ENCODE measurements around the gene PCDHGA1. TPM values are rescaled to one million over a fixed set of nuclear protein-coding genes. Genes with fewer than 3 reads are reported as not detected.
"Not testable (repeated sequence)": the region's sequence is repeated elsewhere in the genome, so short reads cannot be mapped to it uniquely, and the experiment has no call there.

The PCDHGA1 gene
- total and polyA plus RNA-seq, 7 donors = 0.27 to 2.1 (median 0.59) TPM

- H3K9me3 ChIP-seq = no peaks in the 10 kb centered on the region
- H3K27me3 ChIP-seq (ENCODE audit: insufficient read depth in 3 of 3, low read length in 2 of 3) = peaks cover 0 to 36% (median 15%) of the 10 kb centered on the region in 3 donors
- TF ChIP-seq, protein P1, sequence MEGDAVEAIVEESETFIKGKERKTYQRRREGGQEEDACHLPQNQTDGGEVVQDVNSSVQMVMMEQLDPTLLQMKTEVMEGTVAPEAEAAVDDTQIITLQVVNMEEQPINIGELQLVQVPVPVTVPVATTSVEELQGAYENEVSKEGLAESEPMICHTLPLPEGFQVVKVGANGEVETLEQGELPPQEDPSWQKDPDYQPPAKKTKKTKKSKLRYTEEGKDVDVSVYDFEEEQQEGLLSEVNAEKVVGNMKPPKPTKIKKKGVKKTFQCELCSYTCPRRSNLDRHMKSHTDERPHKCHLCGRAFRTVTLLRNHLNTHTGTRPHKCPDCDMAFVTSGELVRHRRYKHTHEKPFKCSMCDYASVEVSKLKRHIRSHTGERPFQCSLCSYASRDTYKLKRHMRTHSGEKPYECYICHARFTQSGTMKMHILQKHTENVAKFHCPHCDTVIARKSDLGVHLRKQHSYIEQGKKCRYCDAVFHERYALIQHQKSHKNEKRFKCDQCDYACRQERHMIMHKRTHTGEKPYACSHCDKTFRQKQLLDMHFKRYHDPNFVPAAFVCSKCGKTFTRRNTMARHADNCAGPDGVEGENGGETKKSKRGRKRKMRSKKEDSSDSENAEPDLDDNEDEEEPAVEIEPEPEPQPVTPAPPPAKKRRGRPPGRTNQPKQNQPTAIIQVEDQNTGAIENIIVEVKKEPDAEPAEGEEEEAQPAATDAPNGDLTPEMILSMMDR (IDR thresholded peaks at IDR 0.05) = no peak
- intact Hi-C loops (cut with DNase I) = no loop called here
- no peaks in the 10 kb centered on the region for H3K4me1 ChIP-seq
- no peaks in the 10 kb centered on the region for H3K36me3 ChIP-seq (ENCODE audit: insufficient read depth in 1 of 2, low read depth in 1 of 2)
- no peak overlapping the region for H3K27ac ChIP-seq
- H3K4me3 ChIP-seq = no peak overlapping the region
- WGBS, 3 donors = 40 to 51% (median 41%) methylated on average over 21 of the region's 21 CpGs
- DNase-seq (no peak), ATAC-seq (no peak)
Measured at GRCh38 chr5:141393267-141393666, 63.0 kb downstream of the PCDHGA1 start.

- 40 to 55% (median 41%) methylated on average over 33 to 42 of the region's 53 CpGs for WGBS, 3 donors
- H3K27ac ChIP-seq; H3K36me3 ChIP-seq (ENCODE audit: insufficient read depth in 1 of 2, low read depth in 1 of 2); H3K4me1 ChIP-seq; DNase-seq; H3K4me3 ChIP-seq; intact Hi-C loops (cut with DNase I); H3K9me3 ChIP-seq; ATAC-seq: not testable (repeated sequence)
- H3K27me3 ChIP-seq (ENCODE audit: insufficient read depth in 3 of 3, low read length in 2 of 3) = peaks cover 0 to 35% (median 14%) of the 10 kb centered on the region in 3 donors
Measured at GRCh38 chr5:141394401-141395187, 64.3 kb downstream of the PCDHGA1 start.

DNA sequence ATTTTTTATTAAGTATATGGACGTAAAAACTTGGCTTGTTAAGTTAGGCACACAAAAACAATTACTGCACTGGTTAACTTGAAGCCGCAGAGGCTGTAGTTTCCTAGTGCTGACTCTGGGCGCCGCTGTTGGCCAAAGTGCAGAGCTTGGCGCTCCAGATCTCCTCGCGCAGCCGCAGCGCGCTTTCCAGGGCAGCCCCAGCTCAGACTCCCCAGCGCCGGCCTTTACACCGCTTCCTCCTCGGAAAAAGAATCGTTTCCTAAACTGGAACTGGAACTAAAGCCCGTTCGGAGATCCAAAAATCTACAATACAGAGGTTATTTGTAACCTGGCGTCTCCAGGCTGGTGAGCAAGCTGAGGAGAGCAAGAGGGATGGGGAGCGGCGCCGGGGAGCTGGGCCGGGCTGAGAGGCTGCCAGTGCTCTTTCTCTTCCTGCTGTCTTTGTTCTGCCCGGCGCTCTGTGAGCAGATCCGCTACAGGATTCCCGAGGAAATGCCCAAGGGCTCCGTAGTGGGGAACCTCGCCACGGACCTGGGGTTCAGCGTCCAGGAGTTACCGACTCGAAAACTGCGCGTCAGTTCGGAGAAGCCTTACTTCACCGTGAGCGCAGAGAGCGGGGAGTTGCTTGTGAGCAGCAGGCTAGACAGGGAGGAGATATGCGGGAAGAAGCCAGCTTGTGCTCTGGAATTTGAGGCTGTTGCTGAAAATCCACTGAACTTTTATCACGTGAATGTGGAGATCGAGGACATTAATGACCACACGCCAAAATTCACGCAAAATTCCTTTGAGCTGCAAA lies 67.6 kb downstream of the PCDHGA1 start, which contains the start of gene PCDHGB5:
Gene PCDHGB5, plus strand, starts transcription at position 192 of the 796 bp plus-strand sequence. Its CDS starts 181 bp downstream, at position 373.
- ATAC-seq = peak; percentile 90 to 95 (median 93)
- Histone ChIP-seq H3K27me3 (ENCODE audit: insufficient read depth in 3 of 3, low read length in 2 of 3) (peaks cover 0 to 48% (median 12%) of the 10 kb centered on the region in 3 donors), H3K27ac (peak within 1 kb of the TSS; percentile 51), H3K4me3 (peak within 1 kb of the TSS; percentile 63)
- TF ChIP-seq, protein P1 (IDR thresholded peaks at IDR 0.05) = peak; percentile 71
- H3K36me3 ChIP-seq (ENCODE audit: insufficient read depth in 1 of 2, low read depth in 1 of 2); H3K4me1 ChIP-seq; H3K9me3 ChIP-seq; intact Hi-C loops (cut with DNase I): not testable (repeated sequence)
- WGBS, 3 donors = 7 to 9% (median 8%) methylated on average over 21 to 25 of the region's 43 CpGs
- DNase-seq = peak; percentile 46 to 72

GRCh38 chr5:141398608-141399007 lies 68.3 kb downstream of the PCDHGA1 start:
- Histone ChIP-seq H3K27me3 (ENCODE audit: insufficient read depth in 3 of 3, low read length in 2 of 3) (peaks cover 0 to 50% (median 16%) of the 10 kb centered on the region in 3 donors), H3K4me3 (peak overlapping the region; percentile 42), H3K9me3 (peaks cover 4% of the 10 kb centered on the region), H3K36me3 (ENCODE audit: insufficient read depth in 1 of 2, low read depth in 1 of 2) (no peaks in the 10 kb centered on the region), H3K4me1 (peaks cover 4% of the 10 kb centered on the region), H3K27ac (no peak overlapping the region)
- DNase-seq = peak in 1 of 2 donors; percentile 52
- WGBS, 3 donors = 17 to 28% (median 24%) methylated on average over 15 of the region's 15 CpGs
- peak; percentile 55 to 80 (median 66) for ATAC-seq
- TF ChIP-seq, protein P1 (IDR thresholded peaks at IDR 0.05) = peak; percentile 10
- intact Hi-C loops (cut with DNase I) = no loop called here

Measured in psoas muscle (tissue), 8 donors.